Gastrocnemius medialis (tissue), 4 donors: Measurements from ENCODE around the gene CAPZB. TPM values are rescaled to one million over a fixed set of nuclear protein-coding genes. Genes with fewer than 3 reads are reported as not detected.

Experiments
- ATAC-seq, 2 donors: fragments of 150-250 bp; one replicate each; pipeline ENCODE4 v1.9.1; 2016
- DNase-seq, 2 donors: peaks; one replicate each; pipeline ENCODE4 v3.0.0-alpha.2; 2019
- H3K27ac ChIP-seq, 4 donors: fragments of 200-600 bp; sonication (generic); 1 replicate in 1 of 4; 2 replicates in 3 of 4; pipeline ENCODE4 v1.5.1; 2016 to 2018; ENCODE audit warnings: mild to moderate bottlenecking in 2 of 4, moderate library complexity in 1 of 4
- H3K27me3 ChIP-seq, 3 donors: fragments of 200-600 bp; sonication (generic) in 2 of 3; 1 replicate in 1 of 3; 2 replicates in 2 of 3; pipeline versions ENCODE4 v1.5.1 to v1.6.0; 2016 to 2019; ENCODE audit warnings: mild to moderate bottlenecking in 1 of 3, moderate library complexity in 1 of 3
- H3K36me3 ChIP-seq, 2 donors: fragments of 200-600 bp; sonication (generic) in 1 of 2; one replicate each; pipeline ENCODE4 v1.5.1; 2017 to 2018
- H3K4me1 ChIP-seq, 2 donors: fragments of 200-600 bp; sonication (generic) in 1 of 2; one replicate each; pipeline ENCODE4 v1.5.1; 2016 to 2017; ENCODE audit warnings: mild to moderate bottlenecking in 2 of 2
- H3K4me3 ChIP-seq, 4 donors: fragments of 200-600 bp; sonication (generic) in 3 of 4; 1 replicate in 1 of 4; 2 replicates in 3 of 4; pipeline ENCODE4 v1.5.1; 2016 to 2019; ENCODE audit warnings: mild to moderate bottlenecking in 2 of 4
- H3K9me3 ChIP-seq, 3 donors: fragments of 200-600 bp; sonication (generic) in 2 of 3; 1 replicate in 1 of 3; 2 replicates in 2 of 3; pipeline ENCODE4 v1.5.1; 2016 to 2019
- CTCF ChIP-seq, 5 experiments: fragments of 450-650 bp in 3 of 5; fragments of 200-600 bp in 2 of 5; sonication (generic) in 2 of 5; IDR thresholded peaks in 4 of 5; conservative IDR thresholded peaks in 1 of 5; 1 replicate in 4 of 5; 2 replicates in 1 of 5; pipeline ENCODE4 v1.5.1; 2016 to 2019; ENCODE audit warnings: antibody characterized with exemption in 5 of 5, mild to moderate bottlenecking in 3 of 5, moderate library complexity in 3 of 5
- POLR2A ChIP-seq, 2 donors: fragments of 450-650 bp; IDR thresholded peaks; one replicate each; pipeline ENCODE4 v1.6.1; 2017; ENCODE audit warnings: antibody characterized with exemption in 2 of 2, mild to moderate bottlenecking in 2 of 2, moderate library complexity in 2 of 2
- in situ Hi-C, 4 donors: fragments of 200-750 bp; cut with MboI; loops; one replicate each; pipeline versions ENCODE4 v1.15.0 to v1.8.0; 2017; ENCODE audit warnings: low sequenced_read_pairs in 4 of 4
- intact Hi-C: fragments of 100-400 bp; cut with DNase I; formaldehyde crosslinking; loops from one replicate; pipeline ENCODE4 v1.15.1; 2023; ENCODE audit warnings: low total_unique reads
- total RNA-seq, 4 donors: library from RNA; depleted of rRNA; stranded (reverse); fragments of >200 nt; gene quantifications; one replicate each; pipeline versions ENCODE4 v1.1.0 to v1.2.3, GENCODE V29; 2016

Gene CAPZB
- total RNA-seq, 4 donors from 2014 or later = 48.6 to 93.8 (median 74.9) TPM

- H3K36me3 ChIP-seq = peaks cover 0 to 14% of the 10 kb centered on the region in 2 donors
- intact Hi-C loops = no loop called here
- TF ChIP-seq POLR2A (IDR thresholded peaks at IDR 0.05) (no peak), CTCF (IDR thresholded peaks at IDR 0.05 in 4 of 5, conservative IDR thresholded peaks at IDR 0.05 in 1 of 5) (no peak)
These were observed 112.7 kb downstream of the CAPZB start for GRCh38 chr1:19372602-19373001.

GRCh38 chr1:19372136-19372514 lies 113.2 kb downstream of the CAPZB start:
- Histone ChIP-seq H3K27me3 (no peaks in the 10 kb centered on the region), H3K4me3 (no peak overlapping the region), H3K4me1 (peaks cover 9 to 12% of the 10 kb centered on the region in 2 donors), H3K36me3 (peaks cover 0 to 10% of the 10 kb centered on the region in 2 donors), H3K27ac (no peak overlapping the region), H3K9me3 (no peaks in the 10 kb centered on the region)
- in situ Hi-C loops = no loop called here
- no peak for ATAC-seq
- intact Hi-C loops = no loop called here
- TF ChIP-seq CTCF (IDR thresholded peaks at IDR 0.05 in 4 of 5, conservative IDR thresholded peaks at IDR 0.05 in 1 of 5) (no peak), POLR2A (IDR thresholded peaks at IDR 0.05) (no peak)
- DNase-seq = no peak

More at GRCh38 chr1:19372602-19373001, 112.7 kb downstream of the CAPZB start:
- Histone ChIP-seq H3K27me3 (no peaks in the 10 kb centered on the region), H3K27ac (peak overlapping the region in 1 of 4 donors; percentile 61), H3K9me3 (no peaks in the 10 kb centered on the region), H3K4me3 (no peak overlapping the region), H3K4me1 (peaks cover 5 to 8% of the 10 kb centered on the region in 2 donors)
- DNase-seq = no peak
- no peak for ATAC-seq
- in situ Hi-C loops = no loop called here

GRCh38 chr1:19371226-19372135 lies 113.9 kb downstream of the CAPZB start:
- in situ Hi-C loops (no loop called here), intact Hi-C loops (no loop called here)
- Histone ChIP-seq H3K27ac (no peak overlapping the region), H3K27me3 (no peaks in the 10 kb centered on the region), H3K9me3 (no peaks in the 10 kb centered on the region), H3K4me1 (peaks cover 13 to 15% of the 10 kb centered on the region in 2 donors), H3K36me3 (peaks cover 0 to 3% of the 10 kb centered on the region in 2 donors), H3K4me3 (no peak overlapping the region)
- no peak for TF ChIP-seq CTCF (IDR thresholded peaks at IDR 0.05 in 4 of 5, conservative IDR thresholded peaks at IDR 0.05 in 1 of 5)
- no peak for TF ChIP-seq POLR2A (IDR thresholded peaks at IDR 0.05)
- ATAC-seq (no peak), DNase-seq (no peak)

GRCh38 chr1:19370453-19371170 lies 114.7 kb downstream of the CAPZB start:
- Histone ChIP-seq H3K36me3 (no peaks in the 10 kb centered on the region), H3K27ac (no peak overlapping the region), H3K4me1 (peaks cover 13 to 15% of the 10 kb centered on the region in 2 donors), H3K27me3 (no peaks in the 10 kb centered on the region), H3K4me3 (no peak overlapping the region), H3K9me3 (no peaks in the 10 kb centered on the region)
- in situ Hi-C loops (no loop called here), intact Hi-C loops (no loop called here)
- DNase-seq (no peak), ATAC-seq (no peak)
- TF ChIP-seq POLR2A (IDR thresholded peaks at IDR 0.05) = no peak
- no peak for TF ChIP-seq CTCF (IDR thresholded peaks at IDR 0.05 in 4 of 5, conservative IDR thresholded peaks at IDR 0.05 in 1 of 5)
